GM18870 (cell line): Measurements from ENCODE around the gene PIK3C2A.

Source experiments
- ATAC-seq: cut with Tn5 transposase; IDR thresholded peaks from one replicate; pipeline ENCODE4 v1.9.1; 2021; ENCODE audit warnings: moderate library complexity; ENCODE audit not compliant: unreplicated experiment

Gene PIK3C2A

DNA sequence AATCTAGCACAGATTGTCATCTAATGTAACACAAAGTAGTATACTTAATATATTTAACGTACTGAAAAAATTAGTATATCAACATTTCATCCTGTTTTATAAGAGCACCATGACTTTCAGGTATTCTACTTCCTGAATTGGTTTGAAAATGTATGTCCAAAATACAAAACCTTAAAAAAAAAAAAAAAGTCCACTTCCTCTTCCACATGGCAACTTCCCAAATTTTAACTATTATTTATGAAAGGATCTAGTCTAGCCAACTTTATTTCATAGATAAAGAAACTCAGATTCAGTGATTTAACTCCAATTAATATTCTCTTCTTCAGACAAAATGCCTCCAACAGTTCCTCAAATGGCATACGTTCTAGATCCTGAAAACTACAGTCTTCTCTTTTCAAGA lies 44.0 kb downstream of the PIK3C2A start:
- no peak for ATAC-seq

DNA sequence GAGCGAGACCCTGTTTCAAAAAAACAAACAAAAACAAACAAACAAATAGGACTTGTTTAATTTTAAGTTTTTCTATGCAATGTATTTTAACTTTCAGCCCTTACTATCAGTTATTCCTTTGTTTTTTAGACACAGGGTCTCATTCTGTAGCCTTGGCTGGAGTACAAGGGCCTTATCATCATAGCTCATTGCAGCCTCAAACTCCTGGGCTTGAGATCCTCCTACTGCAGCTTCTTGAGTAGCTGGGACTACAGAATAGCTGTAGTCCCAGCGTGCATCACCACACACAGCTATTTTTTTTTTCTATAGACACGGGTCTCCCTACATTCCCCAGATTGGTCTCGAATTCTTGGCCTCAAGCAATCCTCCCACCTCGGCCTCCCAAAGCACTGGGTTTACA lies 44.5 kb downstream of the PIK3C2A start:
- no peak for ATAC-seq

DNA sequence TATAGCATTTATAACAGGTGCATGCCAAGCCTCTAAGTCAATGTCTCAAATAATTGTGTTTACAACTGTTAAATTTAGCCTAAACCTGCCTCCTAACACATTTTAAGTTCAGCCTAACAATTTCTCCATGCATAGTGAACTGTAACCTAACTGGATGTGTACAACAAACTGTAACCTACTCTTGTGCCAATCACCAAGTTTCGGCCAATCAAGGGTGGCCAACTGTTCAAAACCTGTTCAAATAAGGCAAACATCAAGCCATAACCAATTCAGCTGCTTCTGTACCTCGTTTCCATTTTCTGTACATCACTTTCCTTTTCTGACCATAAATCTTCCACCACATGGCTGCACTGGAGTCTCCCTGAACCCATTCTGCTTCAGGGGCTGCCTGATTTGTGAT lies 45.4 kb downstream of the PIK3C2A start:
- no peak for ATAC-seq

- ATAC-seq = no peak
These were observed 46.3 kb downstream of the PIK3C2A start for GRCh38 chr11:17161515-17161914.

DNA sequence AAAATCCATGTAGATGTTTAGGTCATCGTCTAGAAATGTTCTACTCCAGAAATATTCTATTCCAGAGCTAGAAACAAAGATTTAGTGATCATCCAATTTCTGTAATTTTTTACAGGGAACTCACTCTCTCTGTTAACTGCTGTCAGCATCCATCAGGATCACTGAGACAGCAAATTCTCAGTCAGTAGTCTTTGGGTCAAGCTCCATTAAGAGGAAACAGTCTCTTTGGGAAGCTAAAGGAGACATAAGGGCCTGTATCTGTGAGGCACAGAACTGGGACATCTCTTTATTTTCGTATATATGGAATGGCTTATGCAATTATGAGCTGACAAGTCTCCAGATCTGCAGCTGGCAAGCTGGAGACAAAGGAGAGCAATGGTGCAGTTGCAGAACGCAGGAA lies 48.3 kb downstream of the PIK3C2A start:
- no peak for ATAC-seq
